GM18517 (cell line): ENCODE results near the gene ADPRHL1.

ENCODE experiments used
- ATAC-seq: cut with Tn5 transposase; IDR thresholded peaks from one replicate; pipeline ENCODE4 v1.9.1; 2021; ENCODE audit warnings: mild to moderate bottlenecking, moderate library complexity; ENCODE audit not compliant: unreplicated experiment

The ADPRHL1 gene

DNA sequence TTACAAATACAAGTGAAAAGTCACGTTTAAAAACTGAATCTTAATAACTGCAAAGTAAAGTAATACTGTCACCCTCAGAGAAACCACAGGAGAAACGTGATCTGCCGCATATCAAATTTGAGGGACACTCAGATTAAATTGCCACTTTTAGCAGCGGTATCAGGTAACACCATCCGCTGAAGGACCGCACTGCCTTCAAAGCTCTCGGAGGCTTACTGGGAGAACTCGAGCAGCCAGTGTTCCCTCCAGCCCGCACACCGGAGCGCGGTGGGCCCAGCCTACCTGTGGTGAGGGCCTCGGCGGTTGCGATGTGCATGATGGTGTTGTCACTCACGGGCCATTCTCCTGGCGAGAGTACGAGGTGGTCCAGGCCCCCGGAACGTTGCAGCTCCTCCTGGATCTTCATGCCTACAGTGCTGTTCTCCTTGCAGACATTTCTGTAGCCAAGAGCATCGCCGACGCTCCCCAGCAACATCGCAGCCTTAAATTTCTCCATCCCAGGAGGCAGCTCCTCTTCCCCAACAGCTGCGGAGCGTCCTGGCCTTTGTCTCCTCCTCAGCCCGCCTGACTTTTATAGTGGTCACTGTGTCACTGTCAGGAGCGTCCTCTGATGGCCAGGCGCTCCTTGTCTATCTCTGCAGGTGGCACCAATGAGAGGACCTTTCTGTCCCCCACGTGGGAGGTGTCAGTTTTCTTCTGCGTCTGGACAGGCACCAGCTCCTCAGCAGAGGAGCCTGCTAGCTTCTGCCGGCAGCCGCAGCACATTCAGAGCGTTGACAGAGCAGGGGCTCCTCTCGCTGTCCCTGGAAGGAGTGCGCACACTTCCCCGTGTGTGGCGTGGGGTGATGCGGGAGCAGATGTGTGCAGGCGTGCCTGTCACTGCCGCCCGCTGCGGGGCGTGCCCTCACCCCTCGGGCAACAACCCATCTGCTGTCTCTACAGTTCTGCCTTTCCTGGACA lies at the start of gene ADPRHL1:
TSS of gene ADPRHL1 (minus strand) at position 547 of the 960 bp plus-strand sequence. CDS start at position 496, 51 bp downstream.
- no peak for ATAC-seq

DNA sequence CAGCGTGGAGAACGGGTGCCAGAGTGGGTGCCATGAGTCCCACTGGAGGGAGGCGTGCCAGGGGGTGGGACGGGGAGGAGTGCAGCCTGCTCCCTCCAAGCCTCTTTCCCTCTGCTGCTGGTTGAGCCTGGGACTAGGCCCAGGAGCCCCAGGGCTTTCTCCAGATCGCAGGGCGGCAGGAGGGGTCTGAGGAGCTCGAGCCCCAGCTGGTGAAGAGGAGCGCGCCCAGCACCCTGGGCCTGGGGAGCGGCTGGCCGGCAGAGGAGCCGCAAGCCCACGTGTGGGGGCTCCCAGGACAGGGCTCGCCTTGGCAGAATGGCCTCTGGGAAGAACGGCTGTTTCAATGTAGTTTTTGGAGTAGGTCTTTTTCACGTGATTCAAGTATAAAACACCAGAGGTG lies 49.4 kb upstream of the ADPRHL1 start:
- ATAC-seq = no peak

DNA sequence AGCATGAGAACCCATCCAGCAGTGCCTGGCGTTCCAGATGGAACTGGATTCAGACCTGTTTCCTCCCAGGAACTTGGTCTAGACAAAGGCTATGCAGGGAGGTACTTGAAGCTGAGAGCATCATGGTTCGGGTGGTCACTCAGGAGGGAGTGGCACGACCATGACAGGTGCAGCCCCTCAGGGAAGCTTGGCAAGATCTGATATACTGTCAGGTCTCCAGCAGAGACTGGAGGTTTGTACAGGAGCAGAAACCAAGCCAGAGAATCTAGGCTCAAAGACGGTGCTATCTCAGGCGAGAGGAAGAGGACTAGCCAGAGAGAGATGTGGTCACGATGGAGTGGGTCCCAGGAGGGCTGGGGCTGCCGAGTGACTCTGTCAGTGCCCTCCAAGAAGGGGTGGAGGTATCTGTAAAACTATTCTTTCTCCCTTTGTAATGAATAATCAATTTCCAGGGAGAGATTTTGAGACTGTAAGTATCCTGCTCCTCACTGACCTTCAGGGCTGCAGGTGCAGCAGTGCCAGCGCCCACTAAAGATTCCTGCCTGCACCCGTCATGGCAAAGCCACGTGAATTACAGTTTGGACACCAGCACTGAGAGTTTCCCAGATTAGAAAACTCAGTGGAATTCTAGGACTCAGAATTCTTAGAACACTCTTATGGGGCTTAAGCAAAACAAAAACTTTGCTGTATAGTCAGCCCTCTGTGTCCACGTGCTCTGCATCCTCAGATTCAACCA lies 47.4 kb upstream of the ADPRHL1 start:
- no peak for ATAC-seq

DNA sequence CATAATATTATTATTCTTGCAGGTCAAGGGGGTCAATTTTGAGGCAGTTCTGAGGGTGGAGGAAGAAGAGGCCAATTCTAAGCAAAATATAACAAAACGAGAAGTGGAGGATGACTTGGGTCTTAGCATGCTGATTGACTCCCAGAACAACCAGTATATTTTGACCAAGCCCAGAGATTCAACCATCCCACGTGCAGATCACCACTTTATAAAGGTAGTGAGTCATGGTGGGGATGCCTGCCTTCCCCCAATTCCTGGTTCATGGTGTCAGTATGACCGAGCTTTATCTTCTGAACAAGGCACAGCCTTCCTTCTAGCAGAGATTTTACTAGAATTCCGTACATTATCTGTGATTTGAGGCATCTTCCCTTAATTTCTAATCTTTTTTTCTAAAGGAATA lies 46.6 kb upstream of the ADPRHL1 start:
- no peak for ATAC-seq

DNA sequence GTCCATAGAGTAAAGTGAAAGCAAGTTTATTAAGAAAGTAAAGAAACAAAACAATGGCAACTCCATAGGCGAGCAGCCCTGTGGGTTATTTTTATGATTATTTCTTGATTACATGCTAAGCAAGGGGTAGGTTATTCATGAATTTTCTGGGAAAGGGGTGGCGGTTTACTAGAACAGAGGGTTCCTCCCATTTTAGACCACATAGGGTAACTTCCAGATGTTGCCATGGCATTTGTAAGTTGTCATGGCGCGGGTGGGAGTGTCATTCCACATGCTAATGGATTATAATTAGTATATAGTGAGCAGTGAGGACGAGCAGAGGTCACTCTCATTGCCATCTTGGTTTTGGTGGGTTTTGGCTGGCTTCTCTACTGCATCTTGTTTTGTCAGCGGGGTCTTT lies 45.6 kb upstream of the ADPRHL1 start:
- no peak for ATAC-seq

DNA sequence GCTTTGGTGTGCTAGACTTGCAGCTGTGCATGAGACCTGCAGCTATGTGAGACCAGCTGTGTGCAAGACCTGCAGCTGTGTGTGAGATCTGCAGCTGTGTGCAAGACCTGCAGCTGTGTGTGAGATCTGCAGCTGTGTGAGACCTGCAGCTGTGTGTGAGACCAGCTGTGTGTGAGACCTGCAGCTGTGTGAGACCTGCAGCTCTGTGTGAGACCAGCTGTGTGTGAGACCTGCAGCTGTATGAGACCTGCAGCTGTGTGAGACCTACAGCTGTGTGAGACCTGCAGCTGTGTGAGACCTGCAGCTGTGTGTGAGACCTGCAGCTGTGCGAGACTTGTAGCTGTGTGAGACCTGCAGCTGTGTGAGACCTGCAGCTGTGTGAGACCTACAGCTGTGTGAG lies 43.9 kb upstream of the ADPRHL1 start:
- no peak for ATAC-seq

DNA sequence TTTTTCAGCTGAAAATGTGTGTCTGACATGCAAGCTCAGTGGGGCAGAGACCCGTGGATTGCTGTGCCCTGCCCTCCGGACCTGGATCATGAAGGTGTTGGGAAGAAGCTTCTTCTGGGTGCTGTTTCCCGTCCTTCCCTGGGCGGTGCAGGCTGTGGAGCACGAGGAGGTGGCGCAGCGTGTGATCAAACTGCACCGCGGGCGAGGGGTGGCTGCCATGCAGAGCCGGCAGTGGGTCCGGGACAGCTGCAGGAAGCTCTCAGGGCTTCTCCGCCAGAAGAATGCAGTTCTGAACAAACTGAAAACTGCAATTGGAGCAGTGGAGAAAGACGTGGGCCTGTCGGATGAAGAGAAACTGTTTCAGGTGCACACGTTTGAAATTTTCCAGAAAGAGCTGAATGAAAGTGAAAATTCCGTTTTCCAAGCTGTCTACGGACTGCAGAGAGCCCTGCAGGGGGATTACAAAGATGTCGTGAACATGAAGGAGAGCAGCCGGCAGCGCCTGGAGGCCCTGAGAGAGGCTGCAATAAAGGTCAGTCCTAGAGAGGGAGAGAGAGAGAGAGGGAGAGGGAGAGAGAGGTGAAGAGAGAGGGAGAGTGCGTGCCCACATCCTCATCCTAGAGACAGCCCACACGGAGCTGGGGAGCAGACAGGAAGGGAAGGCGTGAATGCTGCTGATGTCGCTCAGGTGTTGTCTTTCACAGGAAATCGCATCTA lies 42.4 kb upstream of the ADPRHL1 start:
- ATAC-seq = no peak

DNA sequence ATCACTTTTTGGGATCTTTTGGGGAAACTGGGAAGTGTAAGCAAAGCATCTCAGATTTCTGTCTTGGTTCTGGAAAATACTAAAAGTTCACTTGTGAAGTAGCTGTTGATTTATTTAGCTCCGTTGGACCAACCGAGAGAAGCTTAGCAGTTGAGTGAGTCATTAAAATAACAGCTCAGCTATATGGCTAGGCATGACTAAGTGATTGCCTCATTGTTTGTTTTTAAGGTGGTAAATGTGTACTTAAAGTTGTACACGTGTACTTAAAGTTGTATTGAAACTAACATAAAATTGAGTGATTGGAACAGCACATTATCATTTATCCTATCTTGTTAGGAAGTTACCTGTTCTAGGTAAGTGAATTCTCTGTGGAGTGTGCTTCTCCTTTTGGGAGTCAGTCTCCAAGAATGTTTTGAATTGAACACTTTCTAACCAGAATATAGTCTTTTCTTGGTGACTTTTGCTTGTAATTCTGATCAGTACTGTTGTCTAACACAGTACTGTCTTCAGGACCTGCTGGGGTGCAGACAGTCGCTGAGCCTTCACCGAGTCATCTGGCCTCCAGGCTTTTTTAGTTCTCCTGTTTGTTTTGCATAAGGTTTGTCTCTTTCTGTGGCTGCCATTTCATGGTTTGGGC lies 40.1 kb upstream of the ADPRHL1 start:
- peak; percentile 36 for ATAC-seq

DNA sequence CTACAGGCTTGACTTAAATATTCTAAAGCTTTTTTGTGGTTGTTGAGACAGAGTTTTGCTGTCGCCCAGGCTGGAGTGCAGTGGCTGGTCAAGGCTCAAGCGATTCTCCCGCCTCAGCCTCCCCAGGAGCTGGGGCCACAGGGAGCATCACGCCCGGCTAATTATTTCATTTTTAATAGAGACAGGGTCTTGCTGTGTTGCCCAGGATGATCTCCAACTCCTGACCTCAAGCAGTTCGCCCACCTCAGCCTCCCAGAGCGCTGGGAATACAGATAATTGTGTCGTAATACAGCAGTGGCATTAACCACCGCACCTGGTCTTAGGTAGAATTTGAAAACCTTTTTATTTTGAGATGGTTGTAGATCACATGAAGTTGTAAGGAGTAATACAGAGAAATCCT lies 38.7 kb upstream of the ADPRHL1 start:
- no peak for ATAC-seq

DNA sequence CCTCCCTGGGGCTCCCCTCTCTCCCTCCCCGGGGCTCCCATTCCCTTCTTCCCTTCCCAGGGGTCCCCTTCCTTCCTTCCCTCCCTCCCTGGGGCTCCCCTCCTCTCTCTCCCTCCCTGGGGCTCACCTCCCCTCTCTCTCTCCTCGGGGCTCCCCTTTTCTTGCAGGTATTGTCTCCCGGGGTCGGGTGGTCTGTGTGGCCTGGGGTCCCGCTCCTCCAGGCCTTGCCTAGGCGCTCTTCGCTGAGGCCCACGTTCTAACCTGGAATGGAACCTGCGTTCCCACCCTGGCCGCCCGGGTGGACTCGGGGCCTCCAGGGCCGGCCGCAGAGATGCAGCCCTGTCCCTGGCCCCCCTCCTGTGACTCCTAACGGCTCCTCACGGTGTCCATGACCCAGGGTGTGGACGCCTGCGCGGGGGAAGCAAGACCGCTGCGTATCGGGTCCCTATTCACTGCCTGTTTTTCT lies 38.2 kb upstream of the ADPRHL1 start:
- no peak for ATAC-seq

DNA sequence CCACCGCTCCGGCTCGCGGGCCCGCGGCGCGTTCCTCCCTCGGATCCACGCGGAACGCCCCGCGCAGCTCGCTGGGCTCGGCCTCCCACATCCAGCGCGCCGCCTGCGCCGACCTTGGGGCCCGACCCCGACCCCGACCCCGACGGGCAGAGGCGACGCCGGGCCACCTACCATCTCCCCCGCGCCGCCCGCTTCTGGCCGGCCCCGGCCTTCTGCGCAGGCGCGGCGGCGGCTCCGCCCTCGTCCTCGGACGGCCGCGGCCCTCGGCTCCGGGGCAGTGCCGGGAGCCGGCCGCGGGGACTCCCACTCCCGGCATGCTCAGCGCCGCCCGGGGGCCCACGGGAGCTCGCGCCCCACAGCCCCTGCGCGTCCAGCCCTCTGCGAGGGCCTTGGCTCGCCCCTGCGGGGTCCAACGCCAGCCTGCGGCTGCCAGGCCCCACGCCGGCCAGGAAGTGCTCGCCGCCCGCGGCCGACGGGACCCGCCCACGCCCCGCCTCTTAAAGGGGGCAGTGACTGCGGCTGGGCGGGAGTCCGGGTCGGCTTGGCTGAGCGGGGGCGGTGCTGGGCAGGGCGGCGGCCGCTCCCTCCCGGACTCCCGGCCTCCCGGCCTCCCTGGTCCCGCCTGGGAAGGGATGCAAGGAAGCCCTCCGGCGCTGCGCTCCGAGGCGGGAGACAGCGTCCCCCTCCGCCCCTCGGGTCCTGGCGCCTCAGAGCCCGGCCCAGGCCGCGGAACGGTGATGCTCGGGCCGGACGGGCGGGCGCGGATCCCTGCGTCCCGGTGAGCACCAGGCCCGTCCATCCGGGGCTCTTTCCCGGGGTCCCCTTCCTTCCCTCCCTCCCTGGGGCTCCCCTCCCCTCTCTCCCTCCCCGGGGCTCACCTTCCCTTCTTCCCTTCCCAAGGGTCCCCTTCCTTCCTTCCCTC lies 37.5 kb upstream of the ADPRHL1 start, which contains the start of gene DCUN1D2:
TSS of gene DCUN1D2 (minus strand) at position 216 of the 922 bp plus-strand sequence. CDS start at position 174, 42 bp downstream.
- ATAC-seq = peak; percentile 78

DNA sequence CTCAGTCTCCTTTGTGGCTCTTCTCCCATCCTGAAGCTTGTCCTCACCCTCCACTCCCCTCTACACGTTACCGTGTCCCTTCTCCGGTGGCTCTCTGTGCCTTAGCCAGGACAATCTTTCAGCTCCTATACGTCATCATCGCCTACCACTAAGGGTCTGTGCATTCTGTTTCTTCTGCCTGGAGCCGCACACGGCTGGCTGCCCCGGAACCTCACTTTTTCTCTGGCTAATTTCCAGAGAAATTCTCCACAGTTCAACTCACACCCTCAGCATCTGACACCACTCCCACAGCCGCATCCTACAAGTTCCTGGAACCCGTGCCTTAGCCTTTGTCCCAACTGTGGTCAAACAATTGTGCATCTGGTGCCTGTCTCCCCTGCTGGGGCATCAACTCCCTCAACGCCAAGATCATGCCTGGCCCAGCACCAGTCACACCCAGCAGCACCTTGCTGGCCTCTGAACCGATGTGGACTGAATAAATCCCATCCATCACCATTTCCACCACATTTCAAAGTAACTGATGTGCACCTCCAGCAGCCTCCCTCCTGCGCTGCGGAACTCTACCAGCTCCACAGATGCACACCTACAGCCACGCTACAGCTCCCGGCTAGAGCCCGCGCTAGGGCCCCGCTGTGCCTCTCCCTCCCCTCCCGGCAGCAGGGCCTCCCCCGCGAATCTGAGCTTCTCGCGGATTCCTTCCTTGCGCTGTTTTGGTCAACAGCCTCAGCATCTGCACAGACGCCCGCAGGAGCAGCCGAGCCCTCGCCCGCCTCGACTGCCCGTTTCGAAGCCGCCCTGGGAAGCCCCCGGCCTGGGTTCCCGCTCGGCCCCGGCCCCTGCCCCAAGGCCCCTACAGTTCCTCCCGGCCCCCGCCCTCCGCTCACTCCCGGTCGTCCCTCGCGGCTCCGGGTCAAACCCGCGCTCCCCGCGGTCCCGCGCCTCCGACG lies 36.5 kb upstream of the ADPRHL1 start:
- peak; percentile 13 for ATAC-seq

DNA sequence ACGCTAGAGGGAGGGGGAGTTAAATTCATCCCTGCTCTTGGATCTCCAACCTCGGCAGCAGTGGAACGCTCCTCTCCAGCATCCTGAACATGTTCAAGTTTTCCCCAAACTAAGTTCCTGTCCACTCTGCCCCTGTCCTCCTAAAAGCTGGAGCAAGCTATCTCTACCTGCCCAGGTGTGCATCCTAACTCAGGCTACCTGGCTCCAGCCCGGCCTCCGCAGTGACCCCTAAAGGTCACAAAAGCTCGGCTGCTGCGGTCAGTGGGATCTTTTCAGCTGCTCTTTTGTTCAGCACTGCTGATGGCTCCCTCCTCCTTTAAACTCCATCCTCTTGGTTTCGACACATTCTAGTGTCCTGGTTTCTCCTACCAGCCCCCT lies 35.9 kb upstream of the ADPRHL1 start:
- no peak for ATAC-seq

DNA sequence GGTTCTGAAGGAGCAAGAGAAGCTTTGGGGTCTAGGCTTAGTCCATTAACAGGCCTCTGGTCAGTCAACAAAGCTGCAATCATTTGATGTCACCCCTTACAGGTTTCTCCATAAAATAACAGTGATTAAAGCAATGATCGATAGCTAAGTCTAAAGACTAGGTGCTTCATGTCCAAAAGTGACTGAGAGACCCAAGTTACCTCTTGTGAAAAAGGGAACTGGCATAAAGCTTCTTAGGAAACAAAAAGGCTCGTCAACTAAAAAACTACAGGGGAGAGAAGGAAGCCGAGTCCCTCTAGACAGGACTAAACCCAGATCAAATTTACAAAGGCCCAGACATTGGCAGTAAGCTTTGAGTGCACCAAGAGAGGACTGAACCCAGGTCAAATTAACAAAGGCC lies 35.0 kb upstream of the ADPRHL1 start:
- ATAC-seq = no peak

DNA sequence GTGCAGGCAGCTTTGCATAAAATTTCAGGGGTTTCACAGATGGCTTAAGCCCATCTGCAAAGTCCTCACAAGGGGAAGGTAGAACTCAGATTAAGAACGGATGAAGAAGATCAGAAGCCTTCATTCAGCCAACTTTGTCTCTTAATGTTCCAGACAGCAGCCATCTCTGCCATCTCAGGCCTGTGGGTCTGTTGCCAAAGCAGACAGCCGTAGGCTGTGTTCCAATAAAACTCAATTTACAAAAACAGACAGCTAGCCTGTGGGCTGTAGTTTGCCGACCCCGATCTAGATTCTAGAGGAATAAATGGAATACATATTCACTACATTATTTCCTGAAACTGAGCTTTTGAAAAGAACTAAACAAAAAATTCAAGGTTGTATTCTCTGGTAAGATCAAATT lies 33.4 kb upstream of the ADPRHL1 start:
- ATAC-seq = no peak

DNA sequence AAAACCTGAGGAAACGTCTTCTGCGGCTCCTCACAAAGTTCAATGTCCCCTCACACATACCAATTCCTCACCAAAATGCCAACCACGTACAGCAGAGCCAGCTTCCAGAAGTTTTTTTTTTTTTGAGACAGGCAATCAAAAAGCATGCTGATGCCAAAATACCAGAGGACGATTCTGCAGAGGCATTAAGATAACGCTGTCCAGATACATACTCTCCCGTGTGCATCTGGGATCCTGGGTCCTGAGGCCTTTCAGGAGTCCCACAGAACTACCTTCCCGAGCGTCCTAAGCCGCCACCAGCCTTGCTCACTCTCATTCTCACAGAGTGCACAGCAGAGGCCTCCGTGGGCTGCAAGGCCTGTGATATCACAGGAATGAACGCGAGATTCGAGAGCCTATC lies 32.3 kb upstream of the ADPRHL1 start:
- ATAC-seq = no peak

DNA sequence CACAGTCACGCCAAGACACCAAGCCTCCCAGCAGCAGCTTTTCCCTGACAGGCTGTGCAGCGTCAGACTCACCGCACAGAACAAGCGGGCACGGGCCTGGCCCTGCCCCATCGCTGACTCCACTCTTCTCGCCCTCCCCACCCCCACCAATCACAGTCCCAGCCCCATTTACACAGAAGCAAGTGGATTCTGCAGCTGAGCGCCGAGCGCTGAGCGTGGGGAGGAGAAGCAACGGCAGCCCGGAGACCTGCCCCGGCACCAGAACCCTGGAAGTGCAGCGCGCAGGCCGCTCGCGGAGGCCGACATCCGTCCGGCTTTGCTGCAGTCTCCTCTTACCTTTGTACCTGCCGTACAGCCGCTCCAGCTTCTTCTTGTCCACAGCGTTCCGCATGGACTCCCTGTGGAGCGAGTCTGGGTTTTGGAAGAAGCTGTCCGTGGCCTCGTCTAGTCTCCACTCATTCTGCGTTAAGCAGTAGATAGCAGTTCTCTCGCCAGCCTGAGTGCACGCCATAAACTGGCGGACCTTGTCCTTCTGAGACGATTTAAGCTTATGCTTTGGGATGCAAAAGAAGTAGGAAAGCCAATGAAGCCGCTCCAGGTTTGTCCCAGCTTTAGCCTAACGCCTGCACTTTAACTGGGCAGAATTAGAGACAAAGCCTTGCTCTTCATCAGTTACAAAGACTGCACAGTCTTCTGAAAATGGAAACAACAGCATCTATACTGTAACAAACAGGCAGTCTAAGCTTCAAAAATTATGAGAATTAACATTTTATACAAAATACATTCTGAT lies 30.4 kb upstream of the ADPRHL1 start:
- no peak for ATAC-seq

DNA sequence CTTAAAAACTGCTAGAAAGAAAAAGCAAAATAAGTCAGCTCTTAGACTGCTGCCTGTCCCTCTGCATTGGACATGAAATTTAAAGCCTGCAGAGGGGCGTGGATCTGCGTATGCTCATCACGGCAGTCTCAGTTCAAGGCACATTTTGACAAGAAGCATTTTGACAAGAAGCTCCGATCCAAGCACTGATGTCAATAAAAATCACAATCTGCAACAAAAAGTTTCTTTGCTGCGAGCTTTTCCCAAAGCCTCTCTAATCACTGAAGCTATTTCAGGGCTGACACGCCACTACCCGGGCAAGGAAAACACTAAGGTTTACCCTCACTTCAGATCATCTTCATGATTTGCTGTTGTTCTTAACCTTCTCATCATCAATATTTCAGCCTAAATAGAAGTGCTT lies 29.8 kb upstream of the ADPRHL1 start:
- ATAC-seq = no peak
